Dermis microvascular lymphatic vessel endothelial cell (primary cell): Measurements from ENCODE around the gene APOLD1. TPM values are rescaled to one million over a fixed set of nuclear protein-coding genes. Genes with fewer than 3 reads are reported as not detected.
"Not testable (repeated sequence)": the region's sequence is repeated elsewhere in the genome, so short reads cannot be mapped to it uniquely, and the experiment has no call there.

Source experiments
- DNase-seq, 2 donors: peaks; one replicate each; pipeline versions ENCODE4 v3.0.0 to v3.0.0-alpha.2; 2010; ENCODE audit warnings: low read depth in 2 of 2
- total RNA-seq: library from RNA; depleted of rRNA; stranded (reverse); fragments of >200 nt; gene quantifications from 2 replicates; pipeline ENCODE4 v1.2.1, GENCODE V29; 2014

APOLD1 gene
- total RNA-seq, 1 donor from 2014 or later, result 38.9 TPM

DNA sequence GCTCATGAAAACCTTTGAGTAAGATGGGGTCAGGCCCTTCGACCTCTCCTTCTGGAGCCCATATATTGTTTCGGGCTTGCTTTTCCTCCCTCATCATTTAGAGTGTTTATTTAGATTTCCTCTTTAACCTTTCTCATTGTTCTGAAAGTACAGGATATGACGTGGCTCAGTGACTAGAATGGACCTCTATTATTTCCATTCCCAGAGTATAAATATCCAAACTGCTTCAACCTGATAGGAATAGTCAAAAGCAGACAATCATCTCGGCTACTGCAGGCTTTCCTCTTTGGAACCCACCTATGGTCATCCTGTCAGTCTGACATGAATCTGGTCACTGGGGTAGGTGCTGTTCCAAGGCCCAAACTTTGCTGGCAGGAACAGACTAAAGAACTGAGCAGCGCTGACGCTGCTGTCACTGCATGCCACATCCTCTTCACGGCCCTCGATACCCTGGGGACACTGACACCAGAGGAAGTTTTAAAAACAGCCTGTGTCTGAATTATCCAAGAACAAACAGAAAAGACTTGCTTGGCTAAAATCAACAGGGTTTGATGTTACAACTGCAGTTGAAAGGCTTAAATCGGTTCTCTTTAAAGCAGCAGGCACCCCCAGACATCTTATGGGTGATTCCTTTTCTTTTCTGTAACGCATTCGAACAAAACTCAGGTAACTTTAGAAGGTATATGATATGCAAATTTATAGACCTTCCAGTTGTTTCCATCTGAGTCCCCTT, 22.7 kb downstream of the APOLD1 start:
- DNase-seq, result peak; percentile 94

DNA sequence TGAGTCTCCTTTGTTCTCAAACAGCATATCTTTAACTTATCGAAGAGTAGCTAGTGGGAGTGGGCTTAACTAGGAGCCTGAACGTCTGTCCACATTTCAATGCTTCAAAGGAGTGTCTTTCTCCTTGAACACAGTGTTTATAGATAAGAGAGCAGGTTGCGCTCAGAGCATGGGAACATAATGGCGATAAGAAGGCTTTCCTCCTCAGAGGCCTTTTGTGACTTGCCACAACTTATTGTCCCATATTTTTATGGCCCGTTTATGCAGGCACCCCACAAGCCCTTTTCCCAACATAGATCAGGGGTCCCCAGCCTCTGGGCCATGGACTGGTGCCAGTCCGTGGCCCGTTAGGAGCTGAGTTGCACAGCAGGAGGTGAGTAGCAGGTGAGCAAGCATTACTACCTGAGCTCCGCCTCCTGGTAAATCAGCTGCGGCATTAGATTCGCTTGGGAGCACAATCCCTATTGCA, 25.1 kb downstream of the APOLD1 start:
- DNase-seq, result no peak

DNA sequence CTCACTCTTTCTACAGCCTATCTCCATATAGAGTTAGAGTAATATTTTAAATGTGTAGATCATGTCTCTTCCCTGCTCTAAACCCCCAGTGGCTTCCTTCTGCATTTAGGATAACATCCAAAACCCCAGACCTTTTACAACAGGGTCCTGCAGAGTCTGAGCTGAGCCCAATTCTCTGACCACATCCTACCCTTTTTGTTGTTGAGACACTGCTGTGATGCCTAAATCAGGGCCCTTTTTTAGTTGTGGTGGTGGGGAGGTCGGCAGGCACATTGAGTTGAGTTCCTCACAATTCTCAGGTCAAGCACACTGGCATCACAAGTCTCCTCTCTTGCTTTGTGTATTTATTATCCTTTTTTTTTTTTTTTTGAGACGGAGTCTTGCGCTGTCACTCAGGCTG, 25.9 kb downstream of the APOLD1 start:
- DNase-seq, result no peak

DNA sequence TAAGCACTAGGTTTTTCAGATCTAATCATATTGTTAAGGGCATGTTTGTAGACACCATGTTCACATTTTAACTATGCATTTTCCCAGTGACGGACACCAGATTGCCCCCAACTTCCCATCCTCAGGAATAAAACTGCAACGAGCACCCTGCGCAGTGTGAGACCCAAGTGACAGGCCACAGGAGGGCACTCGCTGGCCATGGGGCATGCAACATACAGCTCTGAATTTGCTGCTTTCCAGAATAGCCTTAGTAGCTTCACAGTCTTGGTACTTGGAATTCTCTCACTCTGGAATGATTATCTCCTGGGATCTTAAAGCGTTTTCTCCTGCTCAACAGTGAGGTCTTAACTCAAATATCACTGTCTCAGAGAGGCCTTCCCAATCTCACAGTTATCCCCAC, 26.7 kb downstream of the APOLD1 start:
- no peak for DNase-seq

DNA sequence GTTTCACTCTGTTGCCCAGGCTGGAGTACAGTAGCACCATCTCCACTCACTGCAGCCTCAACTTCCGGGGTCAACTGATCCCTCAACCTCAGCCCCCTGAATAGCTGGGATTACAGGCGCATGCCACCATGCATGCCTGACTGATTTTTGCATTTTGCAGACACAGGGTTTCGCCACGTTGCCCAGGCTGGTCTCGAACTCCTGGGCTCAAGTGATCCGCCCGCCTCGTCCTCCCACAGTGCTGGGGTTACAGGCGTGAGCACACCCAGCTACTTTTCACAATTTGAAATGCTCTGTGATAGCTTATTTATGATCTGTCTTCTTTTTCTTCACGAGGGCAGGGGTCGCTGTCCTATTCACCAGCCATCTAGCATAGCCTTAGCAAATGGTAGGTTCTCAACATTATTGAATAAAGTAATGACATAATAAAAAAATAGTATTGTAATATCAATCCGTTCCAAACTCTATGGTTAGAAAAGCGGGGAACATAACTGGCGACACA, 27.2 kb downstream of the APOLD1 start:
- no peak for DNase-seq

DNA sequence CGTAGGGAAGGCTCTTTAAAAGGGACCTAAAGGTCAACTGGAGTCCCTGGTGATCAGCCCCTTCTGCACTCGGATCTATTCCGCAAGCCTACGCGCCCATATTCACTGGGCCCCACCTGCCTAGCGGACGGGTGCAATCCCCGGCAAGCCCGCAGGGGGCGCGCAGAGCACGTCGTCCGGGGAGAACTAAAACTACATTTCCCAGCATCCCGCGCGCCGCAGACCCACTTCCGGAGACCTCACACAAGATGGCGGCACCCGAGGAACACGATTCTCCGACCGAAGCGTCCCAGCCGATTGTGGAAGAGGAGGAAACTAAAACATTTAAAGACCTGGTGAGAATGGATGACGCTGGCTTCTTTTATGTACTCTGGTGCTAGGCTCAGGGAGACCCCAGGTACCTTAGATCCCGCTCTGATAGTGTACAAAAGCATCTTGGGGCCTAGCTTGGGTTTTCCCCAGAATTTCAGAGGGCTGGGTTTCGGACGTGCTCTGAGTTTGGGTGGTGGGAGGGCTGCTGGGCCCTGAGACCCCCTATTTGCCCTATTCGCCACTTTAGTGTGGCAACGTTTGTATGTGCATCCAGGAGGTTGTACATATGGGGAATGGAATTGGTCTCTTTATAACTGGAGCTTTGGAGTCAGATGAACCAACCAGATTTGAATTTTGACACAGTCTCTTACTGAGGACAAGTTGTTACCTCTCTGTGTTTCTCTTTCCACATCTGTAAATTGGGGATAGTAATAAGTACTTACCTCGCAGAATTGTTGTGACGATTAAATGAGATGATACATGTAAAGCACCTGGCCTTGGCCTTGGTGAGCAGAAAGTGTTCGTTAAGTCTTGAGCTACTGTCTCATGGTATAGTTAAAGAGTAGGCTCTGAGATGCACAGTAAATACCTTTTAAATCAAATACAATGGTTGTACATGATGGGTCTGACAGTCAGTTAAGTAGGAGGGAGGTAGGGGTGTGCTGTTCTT, 28.0 kb downstream of the APOLD1 start, which contains the start of gene DDX47:
TSS of gene DDX47 (plus strand) at position 227 of the 982 bp plus-strand sequence. CDS start at position 249, 22 bp downstream.
- DNase-seq, result peak; percentile 82 to 93

DNA sequence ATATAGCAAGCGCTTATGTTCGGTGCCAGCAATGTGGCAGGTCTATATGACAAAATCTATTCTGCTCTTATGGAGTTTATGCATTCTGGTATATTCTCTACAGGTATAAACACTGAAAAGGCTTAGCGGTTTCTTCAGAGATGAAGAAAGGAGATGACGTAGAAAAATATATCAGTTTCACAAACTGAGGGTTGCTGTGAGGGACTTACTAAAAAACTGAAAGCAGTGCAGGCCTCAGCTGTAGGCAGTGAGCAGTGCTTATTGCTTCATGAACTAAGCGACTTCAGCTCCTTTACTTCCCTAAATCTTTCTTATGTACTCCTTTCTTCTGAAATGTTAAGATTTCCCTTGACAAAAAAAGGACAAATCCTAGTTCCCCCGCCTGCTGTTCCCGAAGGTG, 32.2 kb downstream of the APOLD1 start:
- no peak for DNase-seq

DNA sequence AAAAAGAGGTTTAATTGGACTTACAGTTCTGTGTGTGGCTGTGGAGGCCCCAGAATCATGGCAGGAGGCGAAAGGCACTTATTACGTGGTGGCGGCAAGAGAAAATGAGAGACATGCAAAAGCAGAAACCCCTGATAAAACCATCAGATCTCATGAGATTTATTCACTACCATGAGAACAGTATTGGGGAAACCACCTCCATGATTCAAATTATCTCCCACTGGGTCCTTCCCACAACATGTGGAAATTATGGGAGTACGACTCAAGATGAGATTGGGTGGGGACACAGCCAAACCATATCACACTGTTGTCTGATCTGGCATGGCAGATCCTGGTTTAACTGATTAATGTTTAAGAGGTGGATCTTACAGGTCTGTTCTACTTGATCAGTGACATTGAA, 33.2 kb downstream of the APOLD1 start:
- no peak for DNase-seq

DNA sequence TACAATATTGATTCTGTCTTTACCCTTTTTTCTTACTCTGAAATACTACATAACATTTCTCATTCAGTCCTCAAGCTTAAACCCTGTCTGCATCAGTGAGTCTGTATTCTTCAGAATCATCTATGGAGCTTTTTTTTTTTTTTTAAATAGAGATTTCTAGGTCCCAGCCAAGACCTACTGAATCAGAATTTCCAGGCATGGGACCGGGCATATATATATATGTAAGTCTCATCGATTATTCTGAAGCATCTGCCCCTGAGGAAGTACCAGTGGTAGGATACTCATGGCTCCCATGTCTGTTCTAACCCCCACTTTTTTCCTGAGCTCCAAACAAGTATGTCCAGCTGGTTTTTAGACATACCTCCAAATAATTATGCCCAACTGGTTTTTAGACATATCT, 33.8 kb downstream of the APOLD1 start:
- DNase-seq, result peak in 1 of 2 donors; percentile 21

DNA sequence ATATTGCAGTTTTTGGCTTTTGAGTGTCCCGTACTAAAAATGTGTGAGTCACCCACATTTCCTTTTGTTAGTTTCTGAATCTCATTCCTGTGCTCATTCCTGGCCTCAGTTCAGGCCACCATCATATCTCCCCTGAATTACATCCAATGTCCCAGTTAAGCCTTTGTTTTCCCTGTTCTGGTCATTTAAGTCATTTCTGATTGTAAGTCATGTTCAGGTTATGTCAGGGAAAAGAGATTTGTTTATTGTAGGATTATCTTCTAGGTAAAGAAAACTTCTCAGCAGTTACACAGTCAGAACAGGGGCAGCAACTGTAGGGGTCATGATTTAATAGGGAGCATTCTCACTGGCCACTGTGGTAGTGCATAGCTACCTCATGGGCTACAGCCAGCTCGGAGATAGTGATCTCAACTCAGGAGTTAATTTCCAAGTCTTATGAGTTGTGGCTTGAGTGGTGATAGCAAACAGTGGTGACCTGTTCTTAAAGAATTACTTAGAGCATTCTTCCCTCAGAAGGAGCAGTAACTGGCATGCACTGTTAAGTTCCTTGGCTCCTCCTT, 34.4 kb downstream of the APOLD1 start:
- peak; percentile 50 to 75 for DNase-seq

DNA sequence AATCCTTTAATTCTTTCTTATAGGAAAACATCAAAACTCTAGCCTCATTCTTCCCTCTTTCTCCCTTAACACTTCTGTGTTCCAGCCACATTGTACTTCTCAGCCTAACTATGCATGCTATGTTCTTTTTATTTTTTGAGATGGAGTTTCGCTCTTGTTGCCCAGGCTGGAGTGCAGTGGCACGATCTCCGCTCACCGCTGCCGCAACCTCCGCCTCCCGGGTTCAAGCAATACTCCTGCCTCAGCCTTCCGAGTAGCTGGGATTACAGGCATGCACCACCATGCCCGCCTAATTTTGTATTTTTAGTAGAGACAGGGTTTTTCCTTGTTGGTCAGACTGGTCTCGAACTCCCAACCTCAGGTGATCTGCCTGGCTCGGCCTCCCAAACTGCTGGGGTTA, 34.9 kb downstream of the APOLD1 start:
- not testable (repeated sequence) for DNase-seq

DNA sequence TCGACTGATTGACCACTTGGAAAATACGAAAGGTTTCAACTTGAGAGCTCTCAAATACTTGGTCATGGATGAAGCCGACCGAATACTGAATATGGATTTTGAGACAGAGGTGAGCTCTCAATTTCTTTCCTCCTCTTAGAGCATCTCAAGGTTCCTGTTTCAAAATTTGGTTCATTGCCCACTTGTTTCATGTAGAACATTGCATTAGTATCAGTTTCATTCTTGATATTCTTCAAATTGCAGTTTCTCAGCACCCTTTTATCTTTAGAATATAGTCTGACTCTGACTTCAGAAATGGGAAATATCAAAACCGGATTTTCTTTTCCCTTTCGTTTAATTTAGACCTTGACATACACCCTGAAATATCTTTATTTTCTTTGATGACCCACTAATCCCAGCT, 36.5 kb downstream of the APOLD1 start:
- DNase-seq, result no peak

DNA sequence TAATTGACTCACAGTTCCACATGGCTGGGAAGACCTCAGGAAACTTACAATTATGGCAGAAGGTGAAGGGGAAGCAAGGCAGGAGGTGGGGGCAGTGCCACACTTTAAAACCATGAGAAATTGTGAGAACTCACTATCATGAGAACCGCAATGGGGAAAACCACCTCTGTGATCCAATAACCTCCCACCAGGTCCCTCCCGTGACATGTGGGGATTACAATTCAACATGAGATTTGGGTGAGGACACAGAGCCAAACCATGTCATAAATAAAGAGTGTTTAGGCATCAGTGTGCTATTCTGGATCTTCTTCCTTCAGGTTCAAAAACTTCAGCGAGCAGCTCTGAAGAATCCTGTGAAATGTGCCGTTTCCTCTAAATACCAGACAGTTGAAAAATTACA, 37.4 kb downstream of the APOLD1 start:
- DNase-seq, result no peak

DNA sequence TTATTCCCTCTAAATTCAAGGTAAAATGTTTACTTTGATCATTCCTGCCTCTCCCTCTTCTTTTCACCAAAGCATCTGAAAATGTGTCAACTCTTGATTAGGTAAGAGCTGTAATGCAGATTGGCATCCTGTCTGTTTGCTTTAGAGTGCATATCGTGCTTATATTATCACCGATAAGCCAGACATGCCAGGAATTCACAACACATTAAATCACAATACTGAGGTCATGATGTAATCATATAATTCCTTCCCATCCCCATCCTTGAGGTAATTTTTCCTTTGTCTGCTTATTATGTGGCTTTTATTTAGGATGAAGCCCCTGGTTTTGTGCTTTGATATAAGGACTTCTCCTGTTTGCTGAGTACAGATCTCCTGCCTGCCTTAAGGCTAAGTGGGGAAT, 37.8 kb downstream of the APOLD1 start:
- DNase-seq, result peak in 1 of 2 donors; percentile 61

DNA sequence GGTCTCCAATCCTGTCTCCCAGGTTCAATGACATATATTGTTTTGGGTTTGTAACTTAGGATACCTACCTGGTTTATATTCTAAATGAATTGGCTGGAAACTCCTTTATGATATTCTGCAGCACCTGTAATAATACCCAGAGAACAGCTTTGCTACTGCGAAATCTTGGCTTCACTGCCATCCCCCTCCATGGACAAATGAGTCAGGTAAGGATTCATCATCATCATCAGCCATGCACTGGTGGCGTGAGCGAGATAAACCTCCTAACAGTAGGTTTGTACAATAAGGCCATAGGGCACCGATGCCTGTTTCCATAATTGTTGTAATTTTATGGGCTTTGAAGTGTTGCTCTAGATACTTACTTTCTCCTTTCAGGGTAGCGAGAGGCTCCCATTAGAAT, 38.4 kb downstream of the APOLD1 start:
- no peak for DNase-seq

DNA sequence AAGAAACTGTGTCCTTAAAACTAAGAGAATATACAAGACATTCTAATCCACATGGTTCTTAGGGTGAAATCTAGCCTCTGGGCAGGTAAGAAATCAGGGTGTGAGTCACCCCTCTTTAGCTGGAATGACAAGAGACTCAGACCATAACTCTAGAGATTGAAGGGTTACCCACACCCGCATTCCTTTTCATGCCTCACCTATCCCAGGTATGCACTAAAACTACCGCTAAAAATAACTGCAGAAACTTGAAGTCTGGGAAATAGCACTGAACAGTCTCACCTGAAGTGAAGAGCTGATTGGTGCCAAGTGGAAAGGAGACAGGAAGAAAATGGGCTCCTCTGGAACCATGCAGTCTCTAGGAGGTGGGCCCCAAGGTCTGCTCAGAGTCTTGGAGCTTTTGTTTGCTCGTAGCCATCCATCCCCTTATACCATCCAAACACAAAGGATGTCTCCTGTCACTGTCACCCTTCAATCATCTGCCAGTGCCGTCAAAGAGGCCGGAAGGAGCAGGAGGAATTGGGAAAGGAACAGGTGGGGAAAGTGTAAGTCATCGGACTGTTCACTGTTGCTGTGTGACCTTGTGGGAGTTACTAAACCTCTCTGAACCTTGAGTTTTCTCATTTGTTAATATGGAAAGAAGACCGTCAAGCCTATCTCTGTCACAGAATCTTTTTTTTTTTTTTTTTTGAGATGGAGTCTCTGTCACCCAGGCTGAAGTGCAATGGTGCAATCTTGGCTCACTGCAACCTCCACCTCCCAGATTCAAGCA, 50.1 kb downstream of the APOLD1 start:
- no peak for DNase-seq

DNA sequence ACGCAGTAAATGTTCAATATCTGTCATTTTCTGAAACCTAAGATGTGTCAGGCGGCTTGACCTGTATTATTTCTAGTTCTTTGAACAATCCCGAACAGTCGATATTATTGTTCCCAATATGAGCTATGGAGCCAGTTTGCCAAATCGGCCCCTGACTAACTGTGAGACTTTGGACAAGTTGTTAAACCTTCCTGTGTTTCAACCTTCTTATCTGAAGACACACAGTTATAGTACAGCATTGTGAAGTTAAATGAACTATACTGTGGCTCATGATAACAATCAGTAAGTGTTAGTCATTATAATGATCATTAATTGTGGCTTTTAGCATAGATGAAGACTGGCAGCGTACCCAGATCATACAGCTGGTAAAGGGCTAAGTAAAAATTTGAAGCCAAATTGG, 51.1 kb downstream of the APOLD1 start:
- no peak for DNase-seq

DNA sequence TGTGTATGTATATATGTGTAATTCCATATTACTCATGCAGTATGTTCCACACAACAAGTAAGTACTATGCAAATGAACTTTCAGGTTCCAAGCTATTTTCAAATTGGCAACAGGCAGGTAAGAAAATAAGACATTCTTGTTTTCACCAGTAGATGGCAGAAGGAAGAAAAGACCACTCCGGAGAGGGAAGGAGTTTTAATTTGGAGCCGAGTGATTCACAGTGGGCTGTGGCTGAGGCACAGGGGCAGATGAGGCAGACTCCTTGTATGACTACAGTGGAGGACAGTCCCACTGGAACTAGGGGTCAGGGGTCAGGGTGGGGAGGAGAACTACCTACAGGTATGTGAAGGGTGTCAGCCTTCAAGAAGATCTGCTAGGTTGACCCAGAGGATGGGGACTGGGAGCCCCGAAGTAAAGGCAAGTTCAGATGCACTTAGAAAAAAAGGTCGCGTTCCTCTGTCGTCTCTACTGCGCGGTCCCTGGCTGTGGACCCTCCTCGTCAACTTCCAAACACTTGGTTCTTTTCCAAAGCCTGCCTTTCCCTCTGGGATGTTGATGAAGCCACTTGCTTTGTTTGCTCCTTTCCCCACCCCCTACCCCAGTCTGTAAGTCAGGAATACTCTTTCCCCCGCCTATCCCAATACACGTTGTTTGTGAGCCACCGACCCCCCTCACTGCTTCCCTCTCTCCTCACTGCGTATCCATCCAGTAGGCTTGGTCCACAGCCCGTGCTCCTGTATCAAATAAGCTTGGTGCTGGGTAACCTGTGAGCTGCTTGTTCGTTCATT, 51.8 kb downstream of the APOLD1 start:
- DNase-seq, result peak; percentile 37 to 81

DNA sequence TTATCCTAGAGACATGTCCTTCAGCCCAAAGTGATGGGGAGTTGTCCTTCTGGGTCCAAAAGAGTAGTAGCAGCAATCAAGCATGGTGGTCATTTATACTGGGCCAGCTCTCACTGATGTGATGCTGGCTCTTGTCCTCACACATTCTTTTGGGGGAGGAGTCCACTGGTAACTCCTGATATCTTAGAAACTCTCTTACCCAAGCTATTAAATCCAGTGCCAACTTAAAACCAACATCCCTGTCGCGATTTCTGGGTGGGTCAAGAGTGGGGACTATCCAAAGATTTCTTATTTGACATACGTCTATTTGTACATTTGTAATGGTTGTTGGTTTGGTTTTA, 52.3 kb downstream of the APOLD1 start:
- DNase-seq, result no peak

DNA sequence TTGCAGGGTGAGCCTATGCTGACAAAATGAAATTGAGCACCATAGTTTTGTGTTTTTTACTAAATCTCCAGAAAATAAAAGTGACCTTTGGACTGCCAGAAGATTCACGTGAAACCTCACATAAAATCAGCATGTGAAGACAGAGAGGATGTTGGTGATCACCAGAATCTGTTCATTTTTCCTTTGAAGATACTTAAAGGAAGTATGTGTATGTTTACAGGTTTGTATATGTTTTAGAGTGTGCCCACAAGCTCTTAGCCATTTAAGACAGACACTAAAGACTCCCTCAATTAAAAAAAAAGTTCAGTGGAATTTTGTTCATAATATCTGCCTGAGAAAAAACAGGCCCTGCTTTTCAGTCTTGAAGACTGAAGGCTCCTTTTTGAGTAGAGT, 53.5 kb downstream of the APOLD1 start:
- DNase-seq, result no peak
